ENCODE measurements around the gene PALS2.

PALS2 gene

DNA sequence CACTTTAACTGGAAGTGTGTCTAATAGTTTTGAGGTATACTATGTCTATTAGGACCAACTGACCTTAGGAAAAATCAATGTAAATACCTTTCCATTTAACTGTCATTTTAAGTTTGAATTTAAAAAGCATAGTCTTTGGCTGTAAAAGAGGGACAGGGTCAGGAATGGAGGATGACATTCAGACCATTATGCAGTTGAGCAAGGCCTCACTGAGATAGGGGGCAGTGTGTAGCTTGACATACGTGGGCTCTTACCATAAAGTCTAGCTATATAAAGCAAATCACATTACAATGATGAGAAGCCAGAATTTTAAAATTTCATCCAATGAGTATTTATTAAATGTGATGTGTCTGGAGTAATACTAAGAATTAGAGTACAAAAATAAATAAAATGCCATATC is 17.9 kb downstream of the PALS2 start:
- no peak for DNase-seq

DNA sequence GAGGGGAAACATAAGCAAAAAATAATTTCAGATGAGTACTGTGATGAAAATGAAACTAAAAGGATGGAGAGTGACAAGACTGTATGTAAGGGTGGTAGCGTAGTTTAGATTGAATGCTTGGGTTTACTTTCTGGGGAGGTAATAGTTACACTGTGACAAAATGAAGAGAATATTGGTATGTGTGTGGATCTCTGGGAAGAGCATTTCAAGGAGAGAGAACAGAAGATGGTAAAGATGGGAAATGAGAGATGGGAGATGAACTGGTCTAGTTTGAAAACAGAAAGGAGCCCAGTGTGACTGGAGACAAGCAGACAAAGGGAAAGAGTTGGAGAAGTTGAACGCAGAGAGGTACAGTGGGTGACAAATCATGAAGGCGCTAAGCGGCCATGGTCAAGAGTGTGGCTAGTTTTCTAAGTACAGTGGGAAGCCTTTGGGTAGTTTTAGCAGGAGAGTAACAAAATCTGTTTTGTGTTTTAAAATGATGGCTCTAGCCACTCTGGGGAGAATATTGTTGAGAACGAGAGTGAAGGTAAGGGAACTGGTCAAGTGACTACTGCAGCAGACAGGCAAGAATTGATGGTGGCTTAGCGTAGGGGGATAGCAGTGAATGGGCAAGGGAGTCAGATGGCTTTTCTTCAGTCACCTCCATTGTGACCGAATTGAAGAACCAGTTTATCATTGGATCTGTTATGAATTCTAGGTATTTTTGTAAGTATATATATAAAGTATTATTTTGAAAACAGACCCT is 22.6 kb downstream of the PALS2 start:
- DNase-seq, result no peak

DNA sequence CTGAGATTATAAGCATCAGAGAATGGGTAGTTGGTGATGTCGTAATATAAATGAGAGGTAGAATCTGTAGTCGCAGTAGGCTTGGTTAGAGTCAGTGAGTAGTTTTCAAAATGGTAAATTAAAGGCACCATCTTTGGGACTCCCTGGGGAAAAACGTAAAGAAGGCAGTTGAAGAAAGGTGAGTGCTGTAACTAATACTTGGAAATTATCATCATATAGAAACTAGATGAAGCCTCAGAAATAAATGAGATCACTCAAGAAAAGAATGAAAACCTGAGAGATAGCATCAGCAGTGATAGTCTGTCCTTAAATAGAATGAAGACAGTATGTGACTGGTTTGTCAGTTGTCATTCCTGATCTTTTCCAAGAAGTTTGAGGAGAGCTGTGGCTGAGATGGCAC is 23.8 kb downstream of the PALS2 start:
- no peak for DNase-seq

DNA sequence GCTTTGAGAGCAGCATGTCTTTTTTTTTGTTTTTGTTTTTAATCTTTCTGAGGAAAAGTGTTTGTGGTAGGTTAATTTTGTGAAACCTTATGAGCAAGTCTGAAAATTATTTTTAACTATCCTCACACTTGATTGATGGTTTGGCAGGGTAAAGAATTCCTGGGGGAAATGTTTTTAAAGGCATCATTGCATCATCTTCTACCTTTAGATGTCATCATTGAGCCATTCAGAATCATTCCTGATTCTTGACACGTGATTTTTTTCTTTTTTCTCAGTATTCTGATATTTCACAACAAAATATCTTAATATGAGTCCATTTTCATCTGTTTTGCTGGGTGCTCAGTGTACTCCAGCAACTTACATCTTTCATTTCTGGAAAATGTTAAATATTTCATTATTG is 28.3 kb downstream of the PALS2 start:
- DNase-seq, result no peak

DNA sequence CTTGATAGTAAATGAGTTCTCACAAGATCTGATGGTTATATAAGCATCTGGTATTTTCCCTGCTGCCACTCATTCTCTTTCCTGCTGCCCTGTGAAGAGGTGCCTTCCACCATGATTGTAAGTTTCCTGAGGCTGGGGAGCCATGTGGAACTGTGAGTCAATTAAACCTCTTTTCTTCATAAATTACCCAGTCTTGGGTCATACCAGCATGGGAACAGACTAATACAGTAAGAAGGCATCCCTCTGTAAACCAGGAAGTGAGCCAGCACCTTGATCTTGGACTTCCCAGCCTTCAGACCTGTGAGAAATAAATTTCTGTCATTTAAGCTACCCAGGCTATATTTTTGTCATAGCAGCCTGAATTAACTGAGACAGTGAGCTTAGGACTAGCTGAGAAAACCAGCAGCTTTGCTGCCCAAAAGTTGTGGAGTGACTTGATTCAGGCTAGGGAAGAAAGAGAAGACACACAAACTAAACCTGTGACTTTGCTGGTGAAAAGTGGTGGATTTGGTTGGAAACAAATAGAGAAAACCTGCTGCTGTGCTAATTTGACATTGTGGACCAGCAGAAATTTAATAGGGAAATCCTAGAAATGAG is 29.7 kb downstream of the PALS2 start:
- no peak for DNase-seq

DNA sequence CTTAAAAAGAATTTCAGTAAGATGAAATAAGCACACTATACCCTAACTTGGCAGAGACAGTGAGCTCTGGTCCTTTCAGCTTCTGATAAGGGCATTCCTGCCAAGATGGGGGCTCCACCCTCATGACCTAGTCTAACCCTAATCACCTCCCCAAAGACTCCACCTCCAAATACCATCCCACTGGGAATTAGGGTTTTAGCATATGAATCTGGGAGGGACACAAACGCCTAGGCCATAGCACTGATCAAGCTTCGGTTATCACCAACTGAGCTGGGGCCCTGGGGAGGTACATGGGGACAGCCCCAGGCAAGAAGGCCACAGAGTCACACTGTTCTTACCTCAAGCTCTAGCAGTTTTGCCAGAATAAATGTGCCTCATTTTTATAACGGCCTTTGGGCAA is 31.4 kb downstream of the PALS2 start:
- no peak for DNase-seq

DNA sequence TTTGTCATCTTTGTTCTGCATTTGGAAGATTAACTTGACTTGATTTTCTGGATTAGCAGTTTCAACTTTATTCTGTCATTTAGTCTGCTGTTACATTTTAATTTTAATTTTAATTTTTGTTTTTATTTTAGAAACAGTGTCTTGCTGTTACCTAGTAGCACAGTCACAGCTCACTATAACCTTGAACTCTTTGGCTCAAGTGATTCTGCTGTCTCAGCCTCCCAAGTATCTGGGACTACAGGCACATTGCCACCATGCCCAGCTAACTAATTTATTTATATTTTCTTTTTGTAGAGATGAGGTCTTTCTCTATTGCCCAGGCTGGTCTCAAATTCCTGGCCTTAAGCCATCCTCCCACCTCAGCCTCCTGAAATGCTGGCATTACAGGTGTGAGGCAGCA is 35.3 kb downstream of the PALS2 start:
- DNase-seq, result no peak

DNA sequence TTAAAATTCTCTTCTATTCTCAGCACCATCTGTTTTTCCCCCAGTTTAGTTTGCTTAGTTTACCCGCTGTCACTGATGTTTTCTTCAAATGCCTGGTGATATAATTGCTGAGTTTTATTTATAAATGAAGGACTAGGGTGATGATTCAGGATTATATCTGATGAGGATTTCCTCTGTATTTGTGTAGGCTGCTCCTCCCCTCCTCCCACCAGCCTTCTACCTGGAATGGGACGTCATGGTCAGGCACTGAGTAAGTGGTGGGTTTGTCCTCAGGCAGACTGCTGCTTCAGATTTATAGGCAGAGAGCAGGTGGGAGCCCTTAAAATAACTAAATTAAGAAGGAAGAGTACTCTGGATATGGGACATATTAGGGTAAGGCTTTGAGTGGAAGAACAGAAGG is 35.8 kb downstream of the PALS2 start:
- DNase-seq, result no peak

DNA sequence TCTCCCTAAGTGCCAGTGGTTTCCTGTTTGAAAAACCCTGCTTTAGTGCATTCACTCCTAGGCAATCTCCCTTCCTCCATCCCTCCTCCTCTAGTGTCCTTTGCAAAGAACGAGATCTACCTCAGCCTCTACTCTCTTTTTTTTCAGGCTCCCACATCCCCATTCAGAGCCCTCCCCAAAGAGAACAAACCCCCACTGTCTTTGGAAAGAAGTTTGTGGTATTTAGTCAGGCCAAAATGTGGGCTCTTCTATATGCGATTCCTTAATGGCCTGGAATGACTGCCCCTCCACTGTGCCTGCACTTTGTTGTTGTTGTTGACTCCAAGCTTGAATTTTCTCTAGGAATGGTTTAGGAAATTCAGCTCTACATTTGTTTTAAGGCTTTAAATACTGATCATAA is 36.3 kb downstream of the PALS2 start:
- DNase-seq, result no peak

DNA sequence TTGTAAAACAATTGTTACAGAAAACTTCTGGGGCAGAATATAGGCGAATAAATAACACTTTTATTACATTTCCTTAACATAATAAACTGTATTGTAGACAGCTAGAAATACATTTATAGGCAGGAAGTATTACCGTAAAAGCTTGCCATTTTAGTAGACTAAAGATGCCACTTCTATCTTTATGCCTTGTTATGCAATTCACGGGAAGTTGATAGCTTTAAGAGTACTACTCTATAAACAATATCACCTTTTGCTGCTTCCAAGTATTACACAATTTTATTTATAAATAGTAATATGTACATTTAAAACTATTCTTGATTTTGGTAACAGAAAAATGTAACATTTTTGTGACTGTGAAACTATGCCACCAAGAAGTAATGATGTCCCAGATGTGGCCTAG is 37.9 kb downstream of the PALS2 start:
- DNase-seq, result no peak

DNA sequence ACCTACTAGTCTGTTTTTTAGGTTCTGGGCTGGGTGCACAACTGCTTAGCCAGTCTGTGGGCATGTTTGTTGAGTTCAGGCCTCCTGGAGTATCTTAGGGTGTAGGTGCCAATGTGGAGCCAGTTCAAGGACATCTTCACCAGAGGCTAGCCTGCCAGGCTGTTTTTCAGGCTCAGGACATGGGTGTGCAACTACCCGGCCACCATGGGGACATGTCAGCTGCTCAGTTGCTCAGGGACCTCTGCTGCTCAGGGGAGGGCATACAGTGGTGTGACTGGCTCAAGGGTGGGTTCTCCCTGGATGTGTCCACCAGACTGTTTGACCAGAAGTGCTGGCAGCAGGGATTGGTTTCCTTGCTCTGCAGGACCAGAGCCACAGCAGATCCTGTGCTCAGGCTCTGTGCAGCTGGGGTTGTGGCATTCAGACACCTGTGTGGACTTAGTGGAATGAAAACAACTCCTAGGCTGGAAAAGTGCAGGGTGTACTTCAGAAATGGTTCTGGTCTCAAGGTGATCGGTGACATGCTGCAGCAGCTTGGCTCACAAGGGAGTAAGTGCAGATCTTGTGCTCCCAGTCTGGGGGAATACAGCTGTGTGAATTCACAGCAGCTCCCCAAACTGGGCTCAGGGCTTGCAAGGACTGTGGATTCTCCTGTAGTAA is 44.8 kb downstream of the PALS2 start:
- no peak for DNase-seq

DNA sequence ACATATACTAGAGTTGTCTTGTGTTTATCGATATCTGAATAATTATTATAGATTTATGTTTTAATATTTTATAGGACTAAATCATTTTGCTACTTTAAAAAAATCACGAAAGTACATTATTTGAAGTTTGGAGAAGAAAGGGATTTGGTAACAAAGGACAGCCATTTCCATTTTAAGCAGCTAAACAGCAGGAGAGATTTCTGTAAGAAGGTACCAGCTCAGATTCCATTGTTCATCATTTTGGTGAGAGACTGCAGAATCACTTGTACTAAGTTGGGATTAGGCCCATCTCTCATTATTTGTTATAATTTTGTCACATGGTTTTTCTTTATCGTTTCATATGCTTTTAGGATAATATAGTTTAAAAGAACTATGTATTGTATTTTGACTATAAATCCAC is 46.7 kb downstream of the PALS2 start:
- DNase-seq, result no peak

DNA sequence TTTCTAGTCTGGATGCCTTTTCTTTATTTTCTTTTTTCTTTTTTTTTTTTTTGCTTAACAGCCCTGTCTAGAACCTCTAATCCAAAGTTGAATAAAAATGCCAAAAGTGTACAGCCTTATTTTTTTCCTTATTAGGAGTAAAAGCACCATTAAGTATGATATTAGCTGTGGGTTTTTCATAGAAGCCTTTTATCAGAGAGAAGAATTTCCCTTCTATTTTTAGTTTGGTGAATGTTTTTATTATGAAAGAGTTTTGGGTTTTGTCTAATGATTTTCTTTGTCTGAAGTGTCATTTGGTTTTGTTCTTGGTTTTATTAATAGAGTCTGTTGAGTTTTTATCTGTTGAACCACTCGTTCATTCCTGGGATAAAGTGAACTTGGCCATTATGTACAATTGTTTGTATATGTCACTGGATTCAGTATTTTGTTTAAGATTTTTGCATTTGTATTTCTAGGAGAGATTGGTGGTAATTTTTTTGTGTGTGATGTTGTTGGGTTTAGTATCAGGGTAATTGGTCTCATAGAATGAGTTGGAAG is 49.5 kb downstream of the PALS2 start:
- no peak for DNase-seq
